HEK293 (cell line): ENCODE data around the gene CSAD.
A peak's percentile ranks its signal among the peaks of the same experiment; 100 is the strongest.

Source experiments
- CTCF ChIA-PET: fragments of 350-600 bp; formaldehyde crosslinking; extraction: SDS; loops from one replicate; lab custom pipeline; 2021; ENCODE audit warnings: antibody characterized with exemption; lab: Yijun Ruan, JAX
- POLR2A ChIA-PET: fragments of 300-600 bp; formaldehyde crosslinking; extraction: SDS; loops from one replicate; lab custom pipeline; 2020; ENCODE audit warnings: antibody characterized with exemption, inconsistent platforms; lab: Yijun Ruan, JAX
- H3K27ac ChIP-seq: fragments of 200-500 bp; sonication (Bioruptor generic); 2 replicates; pipeline ENCODE4 v1.5.1; 2014; ENCODE audit warnings: low read depth, low read length, control low read depth, inconsistent platforms; ENCODE audit errors: extremely low read depth
- H3K36me3 ChIP-seq, 2 experiments: fragments of 200-500 bp in 1 of 2; sonication (Bioruptor generic) in 1 of 2; 1 replicate in 1 of 2; 2 replicates in 1 of 2; pipeline ENCODE4 v1.5.1; 2014 to 2017; ENCODE audit warnings: inconsistent platforms in 2 of 2, low read length in 2 of 2; ENCODE audit not compliant: control insufficient read depth in 2 of 2, insufficient read depth in 1 of 2
- H3K4me1 ChIP-seq: fragments of 200-500 bp; sonication (Bioruptor generic); 2 replicates; pipeline ENCODE4 v1.5.1; 2014; ENCODE audit warnings: mild to moderate bottlenecking, low read length, inconsistent platforms; ENCODE audit not compliant: control insufficient read depth, insufficient read depth
- H3K4me3 ChIP-seq: 2 replicates; pipeline ENCODE4 v1.5.1; 2011; ENCODE audit warnings: low read depth, mild to moderate bottlenecking, control low read depth, low read length, moderate library complexity
- H3K9me3 ChIP-seq: fragments of 200-500 bp; sonication (Bioruptor generic); 2 replicates; pipeline ENCODE4 v1.5.1; 2014; ENCODE audit warnings: low read depth, low read length, inconsistent platforms; ENCODE audit not compliant: control insufficient read depth, insufficient read depth
- EGR2 ChIP-seq: fragments of 450-650 bp; formaldehyde crosslinking; IDR thresholded peaks from 2 replicates; pipeline ENCODE4 v1.5.1; 2016; ENCODE audit warnings: low read depth, missing biosample characterization, missing genetic modification characterization
- KLF16 ChIP-seq: fragments of 450-650 bp; formaldehyde crosslinking; IDR thresholded peaks from 2 replicates; pipeline ENCODE4 v1.5.1; 2017; ENCODE audit warnings: missing biosample characterization, missing genetic modification characterization
- KLF9 ChIP-seq: fragments of 450-650 bp; formaldehyde crosslinking; IDR thresholded peaks from 2 replicates; pipeline ENCODE4 v1.5.1; 2016; ENCODE audit warnings: missing biosample characterization, missing genetic modification characterization, low read depth
- SP2 ChIP-seq: fragments of 450-650 bp; formaldehyde crosslinking; IDR thresholded peaks from 2 replicates; pipeline ENCODE4 v1.5.1; 2016; ENCODE audit warnings: missing biosample characterization, missing genetic modification characterization
- TCF7L2 ChIP-seq: IDR thresholded peaks from 2 replicates; pipeline ENCODE4 v1.6.1; 2011; ENCODE audit warnings: low read depth, mild to moderate bottlenecking, inconsistent platforms, low read length, moderate library complexity, borderline replicate concordance
- ZBTB7A ChIP-seq: fragments of 450-650 bp; formaldehyde crosslinking; IDR thresholded peaks from 2 replicates; pipeline ENCODE4 v1.5.1; 2016; ENCODE audit warnings: low read depth, missing biosample characterization, missing genetic modification characterization
- ZBTB8A ChIP-seq: fragments of 450-650 bp; formaldehyde crosslinking; IDR thresholded peaks from 2 replicates; pipeline ENCODE4 v1.5.1; 2016; ENCODE audit warnings: missing biosample characterization, missing genetic modification characterization
- ZFHX2 ChIP-seq: fragments of 450-650 bp; formaldehyde crosslinking; conservative IDR thresholded peaks from 2 replicates; pipeline ENCODE4 v1.5.1; 2016; ENCODE audit warnings: missing biosample characterization, missing genetic modification characterization
- ZNF132 ChIP-seq: fragments of 450-650 bp; formaldehyde crosslinking; IDR thresholded peaks from 2 replicates; pipeline ENCODE4 v1.5.1; 2017; ENCODE audit warnings: missing biosample characterization, missing genetic modification characterization, borderline replicate concordance
- ZNF2 ChIP-seq: fragments of 450-650 bp; formaldehyde crosslinking; IDR thresholded peaks from 2 replicates; pipeline ENCODE4 v1.5.1; 2016; ENCODE audit warnings: missing biosample characterization, missing genetic modification characterization
- ZNF24 ChIP-seq: fragments of 450-650 bp; formaldehyde crosslinking; IDR thresholded peaks from 2 replicates; pipeline ENCODE4 v1.5.1; 2016; ENCODE audit warnings: missing biosample characterization, missing genetic modification characterization
- ZNF324 ChIP-seq: fragments of 450-650 bp; formaldehyde crosslinking; IDR thresholded peaks from 2 replicates; pipeline ENCODE4 v1.5.1; 2016; ENCODE audit warnings: missing biosample characterization, missing genetic modification characterization
- ZNF335 ChIP-seq: fragments of 450-650 bp; formaldehyde crosslinking; conservative IDR thresholded peaks from 2 replicates; pipeline ENCODE4 v1.5.1; 2016; ENCODE audit warnings: missing biosample characterization, missing genetic modification characterization
- ZNF341 ChIP-seq: fragments of 450-650 bp; formaldehyde crosslinking; IDR thresholded peaks from 2 replicates; pipeline ENCODE4; 2016; ENCODE audit warnings: low read depth, missing biosample characterization, missing genetic modification characterization
- ZNF48 ChIP-seq: fragments of 450-650 bp; formaldehyde crosslinking; IDR thresholded peaks from 2 replicates; pipeline ENCODE4 v1.5.1; 2016; ENCODE audit warnings: missing biosample characterization, missing genetic modification characterization
- ZNF549 ChIP-seq: fragments of 450-650 bp; IDR thresholded peaks from 2 replicates; pipeline ENCODE4 v1.5.1; 2018; ENCODE audit warnings: missing biosample characterization, missing genetic modification characterization, mild to moderate bottlenecking, inconsistent platforms, moderate library complexity
- ZNF561 ChIP-seq: fragments of 450-650 bp; IDR thresholded peaks from 2 replicates; pipeline ENCODE4 v1.5.1; 2018; ENCODE audit warnings: missing biosample characterization, missing genetic modification characterization, borderline replicate concordance
- ZNF600 ChIP-seq: fragments of 450-650 bp; formaldehyde crosslinking; IDR thresholded peaks from 2 replicates; pipeline ENCODE4 v1.5.1; 2016; ENCODE audit warnings: missing biosample characterization, missing genetic modification characterization
- TF ChIP-seq, protein P1 (sequence below): fragments of 450-650 bp; formaldehyde crosslinking; IDR thresholded peaks from 2 replicates; pipeline ENCODE4 v1.5.1; 2016; ENCODE audit warnings: missing biosample characterization, missing genetic modification characterization, low read depth
- TF ChIP-seq, protein P2 (sequence below): fragments of 450-650 bp; formaldehyde crosslinking; IDR thresholded peaks from 2 replicates; pipeline ENCODE4 v1.5.1; 2016; ENCODE audit warnings: missing biosample characterization, missing genetic modification characterization
- TF ChIP-seq, protein P3 (sequence below): fragments of 450-650 bp; formaldehyde crosslinking; optimal IDR thresholded peaks from 2 replicates; pipeline ENCODE3; 2016; ENCODE audit warnings: missing biosample characterization, mild to moderate bottlenecking, missing genetic modification characterization
- TF ChIP-seq, protein P4 (sequence below): fragments of 450-650 bp; formaldehyde crosslinking; IDR thresholded peaks from 2 replicates; pipeline ENCODE4 v1.5.1; 2017; ENCODE audit warnings: missing biosample characterization, missing genetic modification characterization
- TF ChIP-seq, protein P5 (sequence below): fragments of 450-650 bp; formaldehyde crosslinking; IDR thresholded peaks from 2 replicates; pipeline ENCODE4 v1.5.1; 2017; ENCODE audit warnings: missing biosample characterization, mild to moderate bottlenecking, missing genetic modification characterization, moderate library complexity
- TF ChIP-seq, protein P6 (sequence below): fragments of 450-650 bp; formaldehyde crosslinking; IDR thresholded peaks from 2 replicates; pipeline ENCODE4 v1.5.1; 2016; ENCODE audit warnings: missing biosample characterization, missing genetic modification characterization

Gene CSAD

DNA sequence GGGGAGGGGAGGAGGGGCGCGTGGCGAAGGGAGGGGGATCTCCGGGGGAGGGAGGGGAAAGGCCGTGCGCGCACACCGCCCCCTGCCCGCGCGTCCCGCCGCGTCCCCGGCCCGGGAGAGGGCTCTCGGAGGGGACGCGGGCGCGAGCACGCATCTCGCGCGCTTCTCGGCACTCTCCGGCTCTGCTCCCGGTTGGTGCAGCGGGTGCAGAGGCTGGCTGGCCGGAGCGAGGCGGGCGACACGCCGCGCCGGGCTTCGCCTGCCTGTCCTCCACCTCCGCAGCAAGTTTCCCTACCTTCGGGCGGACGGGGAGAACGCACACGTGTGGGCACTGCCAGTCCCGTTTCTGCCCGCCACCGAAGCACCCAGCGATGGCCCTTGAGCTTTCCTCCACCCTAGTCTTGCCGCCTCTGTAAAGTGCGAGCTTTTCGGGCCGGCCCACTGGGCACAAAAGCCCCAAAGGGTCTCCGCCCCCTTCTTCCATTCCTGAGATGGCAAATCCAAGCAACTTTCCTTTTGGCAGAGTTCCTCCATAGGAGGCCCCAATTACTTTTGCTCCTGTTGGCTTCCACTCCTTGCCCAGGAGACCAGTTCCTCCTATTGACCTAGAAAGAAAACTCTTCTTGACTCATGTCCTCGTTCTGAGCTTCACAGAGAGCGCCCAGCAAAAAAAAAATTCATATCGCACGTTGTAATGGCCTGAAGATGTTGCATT, 363 bp upstream of the CSAD start:
- Histone ChIP-seq H3K9me3 (no peaks in the 10 kb centered on the region), H3K27ac (peak overlapping the region; percentile 80), H3K4me3 (peak overlapping the region; percentile 80), H3K4me1 (peaks cover 14% of the 10 kb centered on the region; the same call in 1 of the 2 replicates), H3K36me3 (peaks cover 17 to 46% of the 10 kb centered on the region in 2 experiments)
- ChIA-PET POLR2A (interaction anchor here (0.6 to 2.8 kb wide), 20 partner anchors 9 to 320 kb away, joined by 3 to 18 read pairs (median 4); partner anchors contain the start of genes AAAS, ESPL1, MYG1 and PFDN5), CTCF (interaction anchor here (0.7 to 5.1 kb wide), 8 partner anchors 8 to 140 kb away, joined by 3 to 46 read pairs (median 5); partner anchors contain the start of gene AAAS)
- TF ChIP-seq ZNF324 (peak; percentile 35; the same call in 1 of the 2 replicates), ZNF335 (tag by site-specific recombination) (peak; percentile 91), KLF9 (tag by site-specific recombination) (peak; percentile 33; the same call in 1 of the 2 replicates), ZNF48 (no peak), ZBTB7A (tag by site-specific recombination) (no peak), TCF7L2 (no peak), ZNF341 (tag by site-specific recombination) (peak; percentile 53), ZNF132 (no peak), ZNF24 (tag by site-specific recombination) (0 out of 2 replicates have a peak, but pooled peaks have one; percentile 1), ZNF2 (tag by site-specific recombination) (no peak), SP2 (peak; percentile 18), ZNF549 (tag by site-specific recombination) (no peak), KLF16 (peak; percentile 35; the same call in 1 of the 2 replicates), ZNF561 (tag by site-specific recombination) (peak; percentile 8; the same call in 1 of the 2 replicates), ZNF600 (no peak), ZBTB8A (tag by site-specific recombination) (peak; percentile 33; the same call in 1 of the 2 replicates), ZFHX2 (tag by site-specific recombination) (peak; percentile 43), EGR2 (0 out of 2 replicates have a peak, but pooled peaks have one; percentile 19)
- TF ChIP-seq, protein P1, sequence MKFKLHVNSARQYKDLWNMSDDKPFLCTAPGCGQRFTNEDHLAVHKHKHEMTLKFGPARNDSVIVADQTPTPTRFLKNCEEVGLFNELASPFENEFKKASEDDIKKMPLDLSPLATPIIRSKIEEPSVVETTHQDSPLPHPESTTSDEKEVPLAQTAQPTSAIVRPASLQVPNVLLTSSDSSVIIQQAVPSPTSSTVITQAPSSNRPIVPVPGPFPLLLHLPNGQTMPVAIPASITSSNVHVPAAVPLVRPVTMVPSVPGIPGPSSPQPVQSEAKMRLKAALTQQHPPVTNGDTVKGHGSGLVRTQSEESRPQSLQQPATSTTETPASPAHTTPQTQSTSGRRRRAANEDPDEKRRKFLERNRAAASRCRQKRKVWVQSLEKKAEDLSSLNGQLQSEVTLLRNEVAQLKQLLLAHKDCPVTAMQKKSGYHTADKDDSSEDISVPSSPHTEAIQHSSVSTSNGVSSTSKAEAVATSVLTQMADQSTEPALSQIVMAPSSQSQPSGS (tag by site-specific recombination), result no peak
- TF ChIP-seq, protein P2, sequence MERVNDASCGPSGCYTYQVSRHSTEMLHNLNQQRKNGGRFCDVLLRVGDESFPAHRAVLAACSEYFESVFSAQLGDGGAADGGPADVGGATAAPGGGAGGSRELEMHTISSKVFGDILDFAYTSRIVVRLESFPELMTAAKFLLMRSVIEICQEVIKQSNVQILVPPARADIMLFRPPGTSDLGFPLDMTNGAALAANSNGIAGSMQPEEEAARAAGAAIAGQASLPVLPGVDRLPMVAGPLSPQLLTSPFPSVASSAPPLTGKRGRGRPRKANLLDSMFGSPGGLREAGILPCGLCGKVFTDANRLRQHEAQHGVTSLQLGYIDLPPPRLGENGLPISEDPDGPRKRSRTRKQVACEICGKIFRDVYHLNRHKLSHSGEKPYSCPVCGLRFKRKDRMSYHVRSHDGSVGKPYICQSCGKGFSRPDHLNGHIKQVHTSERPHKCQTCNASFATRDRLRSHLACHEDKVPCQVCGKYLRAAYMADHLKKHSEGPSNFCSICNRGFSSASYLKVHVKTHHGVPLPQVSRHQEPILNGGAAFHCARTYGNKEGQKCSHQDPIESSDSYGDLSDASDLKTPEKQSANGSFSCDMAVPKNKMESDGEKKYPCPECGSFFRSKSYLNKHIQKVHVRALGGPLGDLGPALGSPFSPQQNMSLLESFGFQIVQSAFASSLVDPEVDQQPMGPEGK, result 0 out of 2 replicates have a peak, but pooled peaks have one; percentile 20
- TF ChIP-seq, protein P3, sequence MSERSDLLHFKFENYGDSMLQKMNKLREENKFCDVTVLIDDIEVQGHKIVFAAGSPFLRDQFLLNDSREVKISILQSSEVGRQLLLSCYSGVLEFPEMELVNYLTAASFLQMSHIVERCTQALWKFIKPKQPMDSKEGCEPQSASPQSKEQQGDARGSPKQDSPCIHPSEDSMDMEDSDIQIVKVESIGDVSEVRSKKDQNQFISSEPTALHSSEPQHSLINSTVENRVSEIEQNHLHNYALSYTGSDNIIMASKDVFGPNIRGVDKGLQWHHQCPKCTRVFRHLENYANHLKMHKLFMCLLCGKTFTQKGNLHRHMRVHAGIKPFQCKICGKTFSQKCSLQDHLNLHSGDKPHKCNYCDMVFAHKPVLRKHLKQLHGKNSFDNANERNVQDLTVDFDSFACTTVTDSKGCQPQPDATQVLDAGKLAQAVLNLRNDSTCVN, result peak; percentile 94
- TF ChIP-seq, protein P4, sequence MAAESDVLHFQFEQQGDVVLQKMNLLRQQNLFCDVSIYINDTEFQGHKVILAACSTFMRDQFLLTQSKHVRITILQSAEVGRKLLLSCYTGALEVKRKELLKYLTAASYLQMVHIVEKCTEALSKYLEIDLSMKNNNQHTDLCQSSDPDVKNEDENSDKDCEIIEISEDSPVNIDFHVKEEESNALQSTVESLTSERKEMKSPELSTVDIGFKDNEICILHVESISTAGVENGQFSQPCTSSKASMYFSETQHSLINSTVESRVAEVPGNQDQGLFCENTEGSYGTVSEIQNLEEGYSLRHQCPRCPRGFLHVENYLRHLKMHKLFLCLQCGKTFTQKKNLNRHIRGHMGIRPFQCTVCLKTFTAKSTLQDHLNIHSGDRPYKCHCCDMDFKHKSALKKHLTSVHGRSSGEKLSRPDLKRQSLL (tag by site-specific recombination), result no peak
- TF ChIP-seq, protein P5, sequence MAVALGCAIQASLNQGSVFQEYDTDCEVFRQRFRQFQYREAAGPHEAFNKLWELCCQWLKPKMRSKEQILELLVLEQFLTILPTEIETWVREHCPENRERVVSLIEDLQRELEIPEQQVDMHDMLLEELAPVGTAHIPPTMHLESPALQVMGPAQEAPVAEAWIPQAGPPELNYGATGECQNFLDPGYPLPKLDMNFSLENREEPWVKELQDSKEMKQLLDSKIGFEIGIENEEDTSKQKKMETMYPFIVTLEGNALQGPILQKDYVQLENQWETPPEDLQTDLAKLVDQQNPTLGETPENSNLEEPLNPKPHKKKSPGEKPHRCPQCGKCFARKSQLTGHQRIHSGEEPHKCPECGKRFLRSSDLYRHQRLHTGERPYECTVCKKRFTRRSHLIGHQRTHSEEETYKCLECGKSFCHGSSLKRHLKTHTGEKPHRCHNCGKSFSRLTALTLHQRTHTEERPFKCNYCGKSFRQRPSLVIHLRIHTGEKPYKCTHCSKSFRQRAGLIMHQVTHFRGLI, result peak; percentile 33; the same call in 1 of the 2 replicates
- TF ChIP-seq, protein P6, sequence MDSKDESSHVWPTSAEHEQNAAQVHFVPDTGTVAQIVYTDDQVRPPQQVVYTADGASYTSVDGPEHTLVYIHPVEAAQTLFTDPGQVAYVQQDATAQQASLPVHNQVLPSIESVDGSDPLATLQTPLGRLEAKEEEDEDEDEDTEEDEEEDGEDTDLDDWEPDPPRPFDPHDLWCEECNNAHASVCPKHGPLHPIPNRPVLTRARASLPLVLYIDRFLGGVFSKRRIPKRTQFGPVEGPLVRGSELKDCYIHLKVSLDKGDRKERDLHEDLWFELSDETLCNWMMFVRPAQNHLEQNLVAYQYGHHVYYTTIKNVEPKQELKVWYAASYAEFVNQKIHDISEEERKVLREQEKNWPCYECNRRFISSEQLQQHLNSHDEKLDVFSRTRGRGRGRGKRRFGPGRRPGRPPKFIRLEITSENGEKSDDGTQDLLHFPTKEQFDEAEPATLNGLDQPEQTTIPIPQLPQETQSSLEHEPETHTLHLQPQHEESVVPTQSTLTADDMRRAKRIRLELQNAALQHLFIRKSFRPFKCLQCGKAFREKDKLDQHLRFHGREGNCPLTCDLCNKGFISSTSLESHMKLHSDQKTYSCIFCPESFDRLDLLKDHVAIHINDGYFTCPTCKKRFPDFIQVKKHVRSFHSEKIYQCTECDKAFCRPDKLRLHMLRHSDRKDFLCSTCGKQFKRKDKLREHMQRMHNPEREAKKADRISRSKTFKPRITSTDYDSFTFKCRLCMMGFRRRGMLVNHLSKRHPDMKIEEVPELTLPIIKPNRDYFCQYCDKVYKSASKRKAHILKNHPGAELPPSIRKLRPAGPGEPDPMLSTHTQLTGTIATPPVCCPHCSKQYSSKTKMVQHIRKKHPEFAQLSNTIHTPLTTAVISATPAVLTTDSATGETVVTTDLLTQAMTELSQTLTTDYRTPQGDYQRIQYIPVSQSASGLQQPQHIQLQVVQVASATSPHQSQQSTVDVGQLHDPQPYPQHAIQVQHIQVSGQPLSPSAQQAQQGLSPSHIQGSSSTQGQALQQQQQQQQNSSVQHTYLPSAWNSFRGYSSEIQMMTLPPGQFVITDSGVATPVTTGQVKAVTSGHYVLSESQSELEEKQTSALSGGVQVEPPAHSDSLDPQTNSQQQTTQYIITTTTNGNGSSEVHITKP (tag by site-specific recombination), result peak; percentile 14
